C4-2B (cell line): Measurements from ENCODE around the gene GLOD4.
A peak's percentile ranks its signal among the peaks of the same experiment; 100 is the strongest.
"Not testable (repeated sequence)": the region's sequence is repeated elsewhere in the genome, so short reads cannot be mapped to it uniquely, and the experiment has no call there.

ENCODE experiments used
- H3K27ac ChIP-seq: fragments of 450-650 bp; 2 replicates; pipeline ENCODE4 v1.5.1; 2017
- CTCF ChIP-seq: fragments of 450-650 bp; conservative IDR thresholded peaks from 2 replicates; pipeline ENCODE4 v1.5.1; 2017; ENCODE audit warnings: mild to moderate bottlenecking
- ZFX ChIP-seq: fragments of 450-650 bp; IDR thresholded peaks from 2 replicates; pipeline ENCODE4 v1.6.1; 2017

The GLOD4 gene

GRCh38 chr17:794876-795275 lies 12.8 kb upstream of the GLOD4 start:
- no peak overlapping the region; the same call in 1 of the 2 replicates for H3K27ac ChIP-seq
- TF ChIP-seq CTCF (peak; percentile 93), ZFX (no peak)

- no peak for TF ChIP-seq CTCF
- no peak for TF ChIP-seq ZFX
- no peak overlapping the region for H3K27ac ChIP-seq
Measured at GRCh38 chr17:792277-792676, 10.2 kb upstream of the GLOD4 start.

GRCh38 chr17:791829-792228 lies 9.7 kb upstream of the GLOD4 start:
- H3K27ac ChIP-seq: no peak overlapping the region

GRCh38 chr17:790874-791247 lies 8.8 kb upstream of the GLOD4 start:
- H3K27ac ChIP-seq: not testable (repeated sequence)

More at GRCh38 chr17:791829-792228, 9.7 kb upstream of the GLOD4 start:
- no peak for TF ChIP-seq ZFX
- TF ChIP-seq CTCF: no peak

- H3K27ac ChIP-seq: not testable (repeated sequence)
Measured at GRCh38 chr17:789931-790873, 8.1 kb upstream of the GLOD4 start.

GRCh38 chr17:789160-789840 lies 7.2 kb upstream of the GLOD4 start:
- H3K27ac ChIP-seq: no peak overlapping the region
- TF ChIP-seq ZFX (no peak), CTCF (no peak)

GRCh38 chr17:788551-788950 lies 6.5 kb upstream of the GLOD4 start:
- TF ChIP-seq ZFX: no peak
- no peak overlapping the region for H3K27ac ChIP-seq

- no peak for TF ChIP-seq CTCF
- no peak for TF ChIP-seq ZFX
- no peak overlapping the region for H3K27ac ChIP-seq
Measured at GRCh38 chr17:787641-788221, 5.7 kb upstream of the GLOD4 start.

- H3K27ac ChIP-seq: not testable (repeated sequence)
Measured at GRCh38 chr17:785901-786300, 3.8 kb upstream of the GLOD4 start.
